IMR-90 (cell line): ENCODE results near the gene NARS2. TPM values are rescaled to one million over a fixed set of nuclear protein-coding genes. Genes with fewer than 3 reads are reported as not detected.

ENCODE experiments used
- ATAC-seq: fragments of 200-7000 bp; cut with Tn5 transposase; 2 replicates; pipeline ENCODE4 v1.9.1; 2020; ENCODE audit warnings: low read depth, mild to moderate bottlenecking, moderate library complexity
- BruUV-seq: library from RNA; stranded (reverse); fragments of 400-500 nt; replicated peaks from 2 replicates; lab custom pipeline; 2021; lab: Mats Ljungman, UMichigan
- CTCF ChIA-PET: fragments of 300-600 bp; formaldehyde crosslinking; extraction: SDS; loops from one replicate; lab custom pipeline; 2021; ENCODE audit warnings: antibody characterized with exemption; lab: Yijun Ruan, JAX
- POLR2A ChIA-PET: fragments of 300-600 bp; sonication (Branson Sonifier 250); formaldehyde crosslinking; loops from one replicate; lab custom pipeline; 2022; ENCODE audit warnings: antibody characterized with exemption; ENCODE audit not compliant: unreplicated experiment; lab: Charles Lee
- DNase-seq: peaks from one replicate; pipeline ENCODE4 v3.0.0; 2013
- H2AFZ ChIP-seq: replicated peaks from 2 replicates; pipeline ENCODE3; 2013; ENCODE audit warnings: low read length, mild to moderate bottlenecking; ENCODE audit not compliant: poor library complexity
- H2AK5ac ChIP-seq: 2 replicates; pipeline ENCODE4 v1.6.1; 2013; ENCODE audit warnings: low read depth, low read length, inconsistent platforms
- H2AK9ac ChIP-seq: replicated peaks from 2 replicates; pipeline ENCODE3; 2013; ENCODE audit warnings: mild to moderate bottlenecking, low read depth, low read length, moderate library complexity; ENCODE audit not compliant: poor library complexity
- H2BK120ac ChIP-seq: 2 replicates; pipeline ENCODE4 v1.6.1; 2013; ENCODE audit warnings: low read depth, low read length, inconsistent platforms
- H2BK15ac ChIP-seq: 3 replicates; pipeline ENCODE4 v1.6.1; 2013; ENCODE audit warnings: low read depth, low read length, inconsistent platforms
- H2BK20ac ChIP-seq: 2 replicates; pipeline ENCODE4 v1.6.1; 2013; ENCODE audit warnings: low read depth, mild to moderate bottlenecking, inconsistent platforms, low read length, moderate library complexity
- H2BK5ac ChIP-seq: 2 replicates; pipeline ENCODE4 v1.6.1; 2013; ENCODE audit warnings: mild to moderate bottlenecking, low read depth, low read length, inconsistent platforms; ENCODE audit not compliant: poor library complexity, severe bottlenecking
- H3K14ac ChIP-seq: replicated peaks from 2 replicates; pipeline ENCODE4 v1.6.1; 2013; ENCODE audit warnings: low read depth, low read length, inconsistent platforms
- H3K18ac ChIP-seq: 2 replicates; pipeline ENCODE4 v1.6.1; 2013; ENCODE audit warnings: low read depth, low read length, control low read depth
- H3K23ac ChIP-seq: 2 replicates; pipeline ENCODE4 v1.6.1; 2013; ENCODE audit warnings: low read depth, low read length, inconsistent platforms
- H3K27ac ChIP-seq: 2 replicates; pipeline ENCODE4 v1.5.1; 2013; ENCODE audit warnings: mild to moderate bottlenecking, control low read depth, low read length; ENCODE audit not compliant: insufficient read depth
- H3K27me3 ChIP-seq: 2 replicates; pipeline ENCODE4 v1.6.1; 2013; ENCODE audit warnings: low read length; ENCODE audit not compliant: control insufficient read depth, insufficient read depth
- H3K36me3 ChIP-seq: 2 replicates; pipeline ENCODE4 v1.6.1; 2013; ENCODE audit warnings: low read length, mixed read lengths; ENCODE audit not compliant: control insufficient read depth, insufficient read depth
- H3K4ac ChIP-seq: 2 replicates; pipeline ENCODE4 v1.6.1; 2013; ENCODE audit warnings: low read depth, low read length, inconsistent platforms
- H3K4me1 ChIP-seq: 2 replicates; pipeline ENCODE4 v1.6.1; 2013; ENCODE audit warnings: low read length, mixed read lengths; ENCODE audit not compliant: control insufficient read depth, insufficient read depth
- H3K4me2 ChIP-seq: 2 replicates; pipeline ENCODE4 v1.6.1; 2013; ENCODE audit warnings: low read depth, mild to moderate bottlenecking, control low read depth, low read length, moderate library complexity
- H3K4me3 ChIP-seq: 2 replicates; pipeline ENCODE4 v1.5.1; 2013; ENCODE audit warnings: low read depth, mild to moderate bottlenecking, control low read depth, low read length, moderate library complexity; ENCODE audit not compliant: insufficient read depth
- H3K56ac ChIP-seq: 2 replicates; pipeline ENCODE4 v1.6.1; 2013; ENCODE audit warnings: low read length, inconsistent platforms; ENCODE audit not compliant: insufficient read depth; ENCODE audit errors: extremely low read depth
- H3K79me1 ChIP-seq, 2 experiments: 2 replicates each; pipeline ENCODE4 v1.6.1; 2013; ENCODE audit warnings: low read length in 2 of 2, inconsistent platforms in 1 of 2, low read depth in 1 of 2
- H3K9ac ChIP-seq: 2 replicates; pipeline ENCODE4 v1.6.1; 2013; ENCODE audit warnings: low read depth, low read length, control low read depth
- H3K9me1 ChIP-seq: 2 replicates; pipeline ENCODE4 v1.6.1; 2013; ENCODE audit warnings: low read length, inconsistent platforms; ENCODE audit not compliant: insufficient read depth
- H3K9me3 ChIP-seq: 2 replicates; pipeline ENCODE4 v1.6.1; 2013; ENCODE audit warnings: low read length; ENCODE audit not compliant: control insufficient read depth, insufficient read depth
- H4K20me1 ChIP-seq: 2 replicates; pipeline ENCODE4 v1.6.1; 2013; ENCODE audit warnings: low read length, inconsistent platforms; ENCODE audit not compliant: insufficient read depth
- H4K5ac ChIP-seq: 2 replicates; pipeline ENCODE4 v1.6.1; 2013; ENCODE audit warnings: mild to moderate bottlenecking, low read depth, low read length, control low read depth
- H4K8ac ChIP-seq, 2 experiments: 2 replicates each; pipeline ENCODE4 v1.6.1; 2013; ENCODE audit warnings: low read depth in 2 of 2, low read length in 2 of 2, control low read depth in 1 of 2, inconsistent platforms in 1 of 2
- H4K91ac ChIP-seq: 2 replicates; pipeline ENCODE4 v1.6.1; 2013; ENCODE audit warnings: low read depth, low read length, inconsistent platforms; ENCODE audit not compliant: insufficient read depth
- CHD1 ChIP-seq: IDR thresholded peaks from 2 replicates; pipeline ENCODE4 v1.6.1; 2012; ENCODE audit warnings: low read depth, low read length, improper control_type of control experiment
- FOS ChIP-seq: fragments of 150-350 bp; IDR thresholded peaks from 2 replicates; pipeline ENCODE4 v1.6.1; 2016; ENCODE audit warnings: low read depth, low read length
- NFE2L2 ChIP-seq: fragments of 150-350 bp; IDR thresholded peaks from 2 replicates; pipeline ENCODE4 v1.6.1; 2016; ENCODE audit warnings: low read depth, mild to moderate bottlenecking, low read length
- POLR2A ChIP-seq: IDR thresholded peaks from 2 replicates; pipeline ENCODE4 v1.6.1; 2012; ENCODE audit warnings: mild to moderate bottlenecking, low read depth, low read length
- RAD21 ChIP-seq: IDR thresholded peaks from 2 replicates; pipeline ENCODE4 v1.6.1; 2012; ENCODE audit warnings: low read length, improper control_type of control experiment
- RCOR1 ChIP-seq: IDR thresholded peaks from 2 replicates; pipeline ENCODE4 v1.6.1; 2012; ENCODE audit warnings: mild to moderate bottlenecking, low read length, improper control_type of control experiment; ENCODE audit not compliant: insufficient replicate concordance
- SMC3 ChIP-seq: fragments of 150-350 bp; IDR thresholded peaks from 2 replicates; pipeline ENCODE4 v1.6.1; 2016; ENCODE audit warnings: low read depth, mild to moderate bottlenecking, antibody characterized with exemption, low read length, moderate library complexity
- WGBS, 2 experiments: methylation state at CpG; one replicate each; pipeline versions ENCODE4 v1.1.5 to v1.1.7; 2013; ENCODE audit warnings: missing lambda C conversion rate in 2 of 2; ENCODE audit not compliant: insufficient read length in 1 of 2; ENCODE audit errors: extremely low coverage in 2 of 2; 5-methylcytosine and 5-hydroxymethylcytosine counted together
- dilution Hi-C: fragments of 300-500 bp; cut with HindIII; formaldehyde crosslinking; loops from one replicate; pipeline ENCODE4 v1.14.3; 2018; ENCODE audit warnings: low sequenced_read_pairs; ENCODE audit not compliant: unreplicated experiment
- in situ Hi-C: fragments of 300-500 bp; cut with MboI; formaldehyde crosslinking; loops from 3 replicates; pipeline ENCODE4 v1.14.3; 2019; ENCODE audit warnings: low sequenced_read_pairs, inconsistent platforms, mixed read lengths
- intact Hi-C: fragments of 100-400 bp; cut with micrococcal nuclease; formaldehyde crosslinking; loops from 2 replicates; pipeline ENCODE4 v1.10.0; 2022
- polyA plus RNA-seq, 3 experiments: library from polyadenylated mRNA; depleted of rRNA; stranded (reverse); fragments of >200 nt; gene quantifications; 2 replicates each; pipeline ENCODE4 v1.2.3, GENCODE V29; 2012; ENCODE audit warnings: low replicate concordance in 1 of 3
- total RNA-seq: library from RNA; depleted of rRNA; stranded (reverse); fragments of >200 nt; gene quantifications from 2 replicates; pipeline ENCODE4 v1.2.3, GENCODE V29; 2012
- TF ChIP-seq, protein P1 (sequence below): fragments of 150-350 bp; IDR thresholded peaks from 2 replicates; pipeline ENCODE4 v1.6.1; 2017; ENCODE audit warnings: mild to moderate bottlenecking, antibody characterized with exemption, low read length, low read depth

The NARS2 gene
- total and polyA plus RNA-seq, 2 of the 4 experiments (the other 2 are of a cell fraction), result 8.0 to 15.8 TPM

DNA sequence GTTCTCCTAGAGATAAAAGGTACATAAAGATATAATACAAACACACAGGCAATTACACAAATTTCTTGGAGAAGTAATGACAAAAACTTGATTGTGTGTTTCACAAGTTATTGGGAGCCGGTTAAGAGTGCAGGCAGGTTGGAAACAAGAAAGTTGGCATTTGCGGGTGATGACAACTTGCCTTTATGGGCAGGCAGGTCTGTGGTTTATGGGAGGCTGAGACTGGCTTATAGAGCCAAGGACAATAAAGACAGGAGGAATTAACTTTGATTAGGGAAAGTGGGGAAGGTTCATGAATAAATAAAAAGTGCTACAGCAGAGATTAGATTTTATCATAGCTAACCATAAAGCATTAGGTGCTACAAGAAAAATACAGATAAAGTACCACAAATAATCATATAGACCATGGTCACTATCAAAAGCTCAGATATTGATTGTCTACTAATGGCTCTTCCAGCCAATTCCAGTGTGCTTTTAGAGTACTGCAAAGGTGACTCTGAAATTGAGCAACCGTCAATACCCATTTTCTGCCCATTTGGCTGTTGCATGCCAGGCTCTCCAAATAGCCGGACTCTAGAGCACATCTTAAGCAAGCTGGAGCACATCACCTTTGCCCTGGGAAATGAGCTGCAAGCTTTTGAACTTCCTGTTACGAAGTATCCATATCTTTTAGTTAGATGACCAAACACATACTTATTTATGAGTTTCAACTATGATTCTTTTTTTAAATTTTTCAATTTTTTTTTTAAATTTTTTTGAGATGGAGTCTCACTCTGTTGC, 123.1 kb downstream of the NARS2 start:
- Histone ChIP-seq H3K27me3 (no peaks in the 10 kb centered on the region), H2BK15ac (peak overlapping the region; percentile 62; the same call in 1 of the 3 replicates), H4K5ac (no peak overlapping the region), H3K36me3 (no peaks in the 10 kb centered on the region), H3K18ac (no peak overlapping the region), H4K8ac (no peak overlapping the region), H2AK5ac (no peak overlapping the region), H3K14ac (no peak overlapping the region), H3K9ac (no peak overlapping the region), H2AFZ (no peak overlapping the region), H3K9me1 (no peaks in the 10 kb centered on the region), H3K4me2 (no peak overlapping the region), H4K20me1 (no peaks in the 10 kb centered on the region), H3K4ac (no peak overlapping the region), H2BK5ac (no peak overlapping the region), H2AK9ac (no peak overlapping the region), H2BK20ac (no peak overlapping the region), H2BK120ac (no peak overlapping the region), H4K91ac (no peak overlapping the region), H3K4me1 (no peaks in the 10 kb centered on the region; the same call in 1 of the 2 replicates), H3K9me3 (no peaks in the 10 kb centered on the region), H3K4me3 (no peak overlapping the region), H3K23ac (no peak overlapping the region), H3K79me1 (no peaks in the 10 kb centered on the region), H3K56ac (no peak overlapping the region), H3K27ac (no peak overlapping the region)
- dilution Hi-C loops, result no loop called here
- ATAC-seq (no peak), DNase-seq (no peak)
- intact Hi-C loops, result no loop called here
- in situ Hi-C loops, result no loop called here
- ChIA-PET POLR2A (no interaction called here), CTCF (interaction anchor here (0.6 to 0.9 kb wide), 2 partner anchors 11 to 227 kb away, joined by 3 to 5 read pairs; no protein-coding TSS in a partner anchor)
- WGBS, 2 experiments, result 90% methylated on average over 4 of the region's 5 CpGs; no CpG with 5 or more reads in 1 of the 2 experiments
- TF ChIP-seq POLR2A (no peak), RCOR1 (no peak), NFE2L2 (no peak), CHD1 (no peak), RAD21 (no peak), SMC3 (no peak), FOS (no peak)
- TF ChIP-seq, protein P1, sequence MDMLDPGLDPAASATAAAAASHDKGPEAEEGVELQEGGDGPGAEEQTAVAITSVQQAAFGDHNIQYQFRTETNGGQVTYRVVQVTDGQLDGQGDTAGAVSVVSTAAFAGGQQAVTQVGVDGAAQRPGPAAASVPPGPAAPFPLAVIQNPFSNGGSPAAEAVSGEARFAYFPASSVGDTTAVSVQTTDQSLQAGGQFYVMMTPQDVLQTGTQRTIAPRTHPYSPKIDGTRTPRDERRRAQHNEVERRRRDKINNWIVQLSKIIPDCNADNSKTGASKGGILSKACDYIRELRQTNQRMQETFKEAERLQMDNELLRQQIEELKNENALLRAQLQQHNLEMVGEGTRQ, result no peak
- BruUV-seq, result no TSS peak
